HG02763 (cell line): ENCODE results near the gene DPYD.

Source experiments
- ATAC-seq: cut with Tn5 transposase; IDR thresholded peaks from one replicate; pipeline ENCODE4 v1.9.1; 2021; ENCODE audit warnings: mild to moderate bottlenecking, moderate library complexity; ENCODE audit not compliant: unreplicated experiment

Gene DPYD

DNA sequence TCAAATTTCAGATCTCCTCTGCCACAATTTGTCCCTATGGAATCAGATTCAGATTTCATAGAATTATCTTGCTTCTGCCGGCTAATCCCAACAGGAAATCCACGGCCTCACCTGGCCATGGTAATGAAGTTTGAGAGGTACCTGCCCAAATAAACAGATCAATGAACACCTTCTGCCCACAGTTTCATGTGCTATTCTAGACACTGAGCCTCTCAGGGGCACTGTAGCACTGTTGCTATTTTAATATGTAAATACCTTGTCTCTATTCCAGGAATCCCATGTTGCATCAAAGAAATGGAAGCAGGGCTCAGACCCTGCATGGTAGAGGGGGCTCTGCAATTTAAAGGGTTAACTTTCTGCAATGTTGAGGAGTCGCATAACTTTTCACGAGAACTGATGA is 606.1 kb downstream of the DPYD start:
- no peak for ATAC-seq

DNA sequence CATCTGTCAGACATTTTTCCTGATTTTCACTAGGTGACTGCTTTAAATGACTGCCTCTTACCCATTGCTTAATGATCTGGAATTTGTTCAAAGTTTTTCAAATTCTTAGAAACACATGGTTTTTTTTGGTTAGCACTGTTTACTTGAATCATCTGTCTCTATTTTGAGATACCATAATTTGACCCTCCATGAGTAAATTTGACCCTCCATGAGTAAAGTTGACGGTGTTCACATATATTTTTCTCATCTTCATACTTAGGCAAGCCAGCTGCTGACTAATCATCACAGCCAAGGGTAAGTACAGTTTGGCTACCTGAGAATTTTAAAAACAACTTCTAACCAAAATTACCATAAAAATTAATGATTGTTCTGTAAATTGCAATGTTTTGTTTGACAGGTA is 612.7 kb downstream of the DPYD start:
- ATAC-seq: no peak

DNA sequence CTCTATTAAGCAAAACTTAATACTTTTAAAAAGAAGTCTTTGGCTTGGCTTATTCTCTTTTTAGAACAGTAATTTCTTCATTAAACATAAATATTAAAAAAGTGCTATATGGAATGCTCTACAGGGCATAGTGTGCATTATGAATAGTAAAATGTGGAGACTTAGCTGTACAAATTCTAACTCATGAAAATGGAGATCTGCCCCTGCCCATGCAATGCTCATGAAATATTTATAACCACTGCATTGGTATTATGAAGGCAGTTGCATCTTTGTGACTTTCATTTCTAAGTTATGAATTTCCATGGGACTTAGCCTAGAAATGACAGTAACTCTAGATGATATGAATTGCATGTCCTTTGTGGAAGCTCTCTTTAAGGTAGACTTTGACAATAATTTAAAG is 613.3 kb downstream of the DPYD start:
- no peak for ATAC-seq

DNA sequence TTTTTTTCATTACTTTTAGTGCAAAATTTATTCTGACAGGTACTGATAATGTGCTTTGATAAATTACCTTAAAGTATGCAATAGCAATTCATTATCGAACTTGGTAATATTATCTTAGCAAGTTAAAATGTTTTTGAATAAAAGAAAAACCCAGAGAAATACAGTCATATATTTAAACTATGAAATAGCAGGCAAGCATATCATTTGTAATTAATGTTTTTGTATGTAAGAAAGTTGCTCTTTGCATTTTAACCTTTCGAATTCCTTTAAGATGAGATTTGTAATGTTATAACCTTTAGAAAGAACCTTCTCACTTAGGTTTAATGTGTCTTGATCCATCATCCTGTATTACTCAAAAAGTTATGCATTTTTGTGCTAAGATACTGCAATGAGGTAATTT is 613.7 kb downstream of the DPYD start:
- no peak for ATAC-seq

DNA sequence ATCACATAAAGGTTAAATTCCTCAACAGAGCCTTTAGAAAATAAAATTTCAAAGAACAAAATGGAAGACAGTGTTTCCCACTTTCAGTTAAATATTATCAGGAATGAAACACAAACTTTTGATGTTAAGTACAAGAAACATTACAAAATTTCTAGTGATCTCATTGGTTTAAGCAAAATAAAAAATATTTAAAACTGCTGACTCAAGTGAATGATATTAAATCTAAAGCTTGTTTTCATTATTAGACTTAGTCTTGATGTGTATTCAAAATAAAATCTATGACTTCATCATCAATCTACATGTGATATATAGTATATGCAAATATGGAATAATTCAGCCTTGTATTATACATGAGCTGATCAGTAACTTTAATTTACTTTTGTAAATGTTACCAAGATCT is 614.3 kb downstream of the DPYD start:
- no peak for ATAC-seq

DNA sequence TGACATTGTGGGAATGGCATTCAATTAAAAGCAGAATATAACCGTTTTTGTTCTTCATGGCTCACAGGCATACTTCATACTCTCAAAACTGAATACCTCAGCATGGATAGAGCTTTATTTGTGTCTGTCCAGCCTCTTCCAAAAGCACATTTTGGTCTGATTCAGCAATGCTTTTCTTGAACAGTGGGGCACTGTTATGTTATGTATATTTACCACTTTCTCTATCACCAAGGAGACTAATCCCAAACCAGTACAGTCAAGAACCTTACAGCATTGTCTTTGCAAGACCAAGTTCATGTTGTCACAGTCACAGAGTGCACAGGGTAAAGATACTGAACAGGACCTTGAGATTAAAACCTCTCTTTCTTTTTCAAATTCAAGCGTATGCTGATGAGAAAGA is 616.5 kb downstream of the DPYD start:
- no peak for ATAC-seq

DNA sequence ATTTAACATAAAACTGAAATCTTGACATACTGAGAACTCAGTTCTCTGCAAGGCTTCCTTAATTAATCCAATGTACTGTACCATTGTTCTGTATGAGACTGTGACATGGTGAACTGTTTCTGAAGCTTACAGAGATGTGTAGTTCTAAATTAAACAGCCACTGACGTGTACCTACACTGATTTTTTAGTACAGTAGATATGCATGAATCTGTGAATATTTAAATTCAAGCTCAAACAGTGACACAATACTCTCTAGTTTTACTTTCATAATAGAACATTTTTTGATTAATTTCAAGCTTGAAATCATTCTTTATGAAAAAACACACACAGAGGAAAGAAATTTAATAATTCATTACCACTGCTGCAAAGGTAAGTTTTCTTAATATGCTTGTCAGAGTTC is 621.9 kb downstream of the DPYD start:
- no peak for ATAC-seq

DNA sequence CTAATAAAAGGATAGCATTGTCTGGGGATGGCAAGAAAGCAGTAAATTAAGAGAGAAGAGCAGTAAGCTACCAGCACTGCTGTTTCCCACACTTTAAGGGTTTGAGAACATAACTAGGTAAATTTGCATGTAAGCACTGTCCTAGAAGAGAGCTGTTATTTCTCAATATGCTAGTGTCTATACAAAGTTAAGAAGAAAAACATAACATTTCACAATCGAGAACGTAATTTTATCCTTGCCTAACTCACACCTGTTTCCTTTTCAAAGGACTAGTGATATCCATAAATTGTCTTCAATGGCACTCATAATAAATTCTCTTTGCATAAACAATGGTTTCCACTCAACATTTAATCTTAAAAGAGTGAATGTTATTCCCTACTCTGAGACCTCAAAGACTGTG is 623.2 kb downstream of the DPYD start:
- ATAC-seq: no peak

DNA sequence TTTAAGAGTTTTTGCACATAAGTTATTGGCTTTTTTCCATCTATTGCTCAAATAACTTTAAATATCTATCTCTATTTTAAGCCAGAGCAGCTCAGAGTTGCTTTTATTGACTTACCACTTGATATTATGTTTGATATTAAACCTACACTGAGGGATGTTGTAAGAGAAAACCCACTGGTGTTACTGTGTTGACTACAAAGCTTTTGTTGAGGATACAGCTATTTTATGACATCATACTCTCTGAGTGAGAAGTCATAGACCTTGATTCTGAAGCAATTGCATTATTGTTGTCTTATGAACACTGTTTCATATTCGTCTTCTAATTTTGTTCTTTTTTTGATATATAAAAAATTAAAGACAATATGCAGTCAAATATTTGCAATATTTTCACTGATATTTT is 638.9 kb downstream of the DPYD start:
- ATAC-seq: no peak

DNA sequence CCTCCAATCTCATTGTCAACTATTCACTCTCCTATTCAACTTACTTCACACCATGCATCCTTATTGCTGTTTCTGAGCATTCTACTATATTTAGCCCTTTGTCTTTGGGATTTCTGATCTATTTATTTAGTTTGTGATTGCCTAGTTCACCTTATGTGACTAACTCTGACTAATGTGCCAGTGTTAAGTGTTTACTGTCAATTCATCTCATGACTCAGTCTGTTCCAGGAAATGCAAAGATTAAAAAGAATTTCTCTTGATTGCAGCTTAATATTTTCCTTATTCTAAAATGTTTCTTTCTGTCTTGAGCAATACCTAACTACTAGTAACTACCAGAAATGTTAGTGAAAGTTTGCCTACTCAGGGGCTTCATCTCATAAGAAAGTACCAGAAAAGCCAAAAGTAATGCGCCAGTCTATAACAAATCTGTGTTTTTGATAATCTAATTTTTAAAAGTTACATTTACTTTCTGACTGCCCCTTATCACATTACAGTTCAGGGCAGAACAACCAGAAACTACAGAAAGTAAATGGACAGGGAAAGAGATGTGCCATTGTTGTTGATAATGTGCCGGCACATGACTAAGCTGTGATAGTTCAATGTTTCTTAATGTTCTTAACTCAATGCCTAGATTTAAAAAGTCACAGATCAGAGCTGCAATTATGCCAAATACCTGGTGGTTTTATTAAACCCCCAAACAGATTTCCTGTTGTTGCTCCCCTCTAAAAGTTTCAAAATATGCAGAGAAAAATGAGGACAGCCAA is 642.8 kb downstream of the DPYD start:
- ATAC-seq: no peak

DNA sequence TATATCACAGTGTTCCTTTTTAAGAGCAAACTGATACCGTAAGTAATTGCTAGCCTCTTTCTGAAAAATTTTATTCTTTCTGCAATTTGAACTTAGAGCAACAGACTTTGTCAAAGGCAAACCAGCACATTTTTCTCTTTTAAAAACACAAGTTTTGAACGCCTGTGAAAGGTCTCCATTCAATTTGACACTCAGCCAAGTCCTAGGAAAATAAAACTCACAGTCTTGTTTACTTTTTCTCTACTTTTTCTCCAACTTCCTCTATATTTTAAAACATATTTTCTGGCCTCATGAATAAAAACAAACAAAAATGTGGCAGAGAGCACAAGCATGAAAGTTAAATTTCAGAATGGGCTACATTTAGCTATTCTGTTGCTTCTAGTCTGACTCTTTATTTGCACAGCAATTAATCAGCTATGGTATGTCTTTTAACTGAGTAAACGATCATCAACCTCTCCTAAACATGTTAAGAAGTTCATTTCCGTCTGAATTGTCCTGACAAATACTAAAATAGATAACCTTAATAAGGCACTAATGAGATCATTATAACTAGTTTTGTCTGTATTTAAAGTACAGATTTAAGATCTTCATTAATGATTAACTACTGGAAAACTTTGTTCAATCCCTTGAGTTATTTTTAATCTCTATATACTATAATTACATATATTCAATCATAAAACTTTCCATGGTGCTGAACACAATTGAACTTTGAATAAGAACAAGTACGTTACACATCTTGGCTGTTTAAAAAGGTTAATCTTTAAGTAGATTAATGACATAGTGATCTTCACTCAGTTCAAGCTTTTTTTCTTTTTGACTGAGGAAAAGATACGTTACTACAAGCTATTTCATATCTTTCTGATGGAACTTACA is 648.7 kb downstream of the DPYD start:
- no peak for ATAC-seq

DNA sequence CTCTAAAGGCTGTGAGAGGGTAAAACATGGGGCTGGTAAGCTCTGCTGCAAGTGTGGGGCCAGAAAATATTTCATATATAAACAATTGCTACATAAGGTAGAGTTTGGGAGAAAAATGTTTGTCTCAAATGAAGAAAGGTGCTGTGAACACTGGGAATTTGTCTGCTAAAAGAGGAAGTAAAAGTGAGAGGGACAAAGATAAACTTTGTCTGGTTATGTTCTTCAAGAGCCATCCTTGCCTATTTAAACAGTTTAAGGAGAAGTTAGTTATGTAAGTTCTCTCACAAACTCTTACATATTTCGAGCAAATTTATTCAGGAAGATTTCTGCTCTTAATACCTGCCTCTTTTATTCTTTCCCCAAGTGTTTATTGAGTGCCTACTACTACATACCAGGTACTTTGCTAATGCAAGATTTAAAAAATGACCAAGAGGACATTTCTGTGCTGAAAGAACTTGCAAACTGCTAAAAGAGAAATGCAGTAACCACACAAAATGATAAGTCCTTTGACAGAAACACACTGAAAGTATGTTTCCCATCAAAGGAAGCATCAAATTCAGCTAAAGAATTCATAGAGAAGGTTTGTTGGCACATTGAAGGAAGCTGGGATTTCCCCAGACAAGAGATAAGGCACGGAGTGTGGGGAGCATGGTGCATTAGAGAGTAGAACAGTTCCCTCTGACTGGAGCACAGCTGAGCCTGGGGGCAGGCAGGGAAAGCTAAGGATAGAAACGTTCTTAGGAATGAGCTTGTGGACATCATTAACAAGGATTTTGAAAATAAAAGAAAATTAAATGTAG is 650.1 kb downstream of the DPYD start:
- ATAC-seq: no peak

DNA sequence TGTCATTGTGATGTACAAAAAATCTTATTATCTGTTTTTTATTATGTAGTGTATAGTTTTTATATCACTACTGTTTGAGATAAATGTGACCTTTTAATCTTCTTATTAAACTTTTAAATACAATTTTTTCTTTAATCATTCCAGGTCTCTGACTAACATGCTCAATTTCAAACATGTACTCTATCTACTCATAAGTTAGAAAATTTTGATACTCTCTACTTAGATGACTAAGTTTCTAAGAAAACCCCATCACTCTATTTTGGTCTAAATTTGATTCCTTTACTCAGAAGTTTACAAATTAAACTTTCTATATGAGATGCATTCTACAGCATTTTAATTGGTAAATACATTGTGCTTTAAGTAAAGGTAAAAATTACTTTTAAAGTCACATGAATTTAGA is 655.2 kb downstream of the DPYD start:
- no peak for ATAC-seq

DNA sequence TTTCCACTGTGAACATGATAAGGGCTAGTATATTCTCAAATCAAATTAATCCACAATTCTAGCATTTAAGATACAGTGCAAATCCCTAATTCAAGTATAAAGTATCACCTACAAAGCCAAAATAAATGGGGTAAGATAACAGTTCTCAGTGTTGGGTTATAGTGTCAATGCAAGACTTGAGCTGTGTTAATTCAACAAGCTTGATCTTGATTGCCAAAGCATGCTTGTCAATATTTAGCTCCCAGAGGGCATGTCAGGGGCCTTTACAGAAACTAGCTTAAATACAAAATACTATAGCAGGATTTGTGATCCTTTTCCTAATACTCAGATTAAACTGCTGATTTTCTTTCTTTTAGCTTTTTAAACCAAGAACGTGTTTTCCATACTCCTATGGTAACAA is 658.0 kb downstream of the DPYD start:
- no peak for ATAC-seq

DNA sequence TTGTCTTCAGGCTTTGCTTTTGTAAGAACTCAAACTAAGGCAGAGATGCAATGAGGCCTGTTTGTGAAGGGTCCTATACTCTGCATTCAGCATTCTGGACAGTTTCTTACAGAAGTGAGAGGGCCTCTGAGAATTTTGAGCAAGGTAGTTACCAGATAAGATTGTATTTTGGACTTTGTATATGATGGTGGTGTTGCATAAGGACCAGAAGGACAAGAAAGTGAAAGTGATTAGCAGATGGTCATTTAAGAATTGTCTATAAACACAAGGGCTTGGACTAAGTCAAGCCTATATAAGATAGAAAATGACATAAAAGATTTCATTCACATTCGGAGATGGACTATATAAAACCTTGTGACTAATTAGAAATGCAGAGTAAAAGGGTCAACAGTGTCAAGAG is 662.2 kb downstream of the DPYD start:
- no peak for ATAC-seq

DNA sequence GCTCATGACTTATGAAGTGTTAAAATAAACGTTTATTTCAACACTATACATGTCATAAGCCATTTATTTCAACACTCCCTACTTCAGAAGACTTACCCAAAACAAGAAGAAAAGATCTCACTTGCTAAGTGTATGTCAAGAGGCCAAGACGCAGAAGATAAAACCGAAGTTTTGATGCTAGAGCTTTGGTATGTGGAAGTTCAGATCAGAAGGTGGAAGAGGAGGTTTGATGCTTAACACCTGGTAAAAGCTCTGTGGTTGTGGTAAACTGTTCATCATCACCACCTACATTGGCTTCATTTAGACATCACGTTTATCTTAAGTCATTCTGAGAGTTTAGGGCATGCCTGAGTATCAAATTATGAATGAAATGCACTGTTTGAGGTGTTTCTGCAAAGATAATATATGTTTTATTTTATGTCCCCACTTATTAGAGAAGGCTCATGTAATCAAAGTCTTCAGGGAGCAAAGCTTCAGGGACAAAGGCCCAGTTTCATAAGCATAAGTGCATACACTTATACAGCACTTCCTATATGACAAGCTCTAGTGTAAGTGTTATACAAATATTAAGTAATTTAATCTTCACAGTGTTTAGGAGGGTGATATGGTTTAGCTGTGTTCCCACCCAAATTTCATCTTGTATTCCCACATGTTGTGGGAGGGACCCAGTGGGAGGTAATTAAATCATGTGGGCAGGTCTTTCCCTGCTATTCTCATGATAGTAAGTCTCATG is 665.9 kb downstream of the DPYD start:
- ATAC-seq: no peak

DNA sequence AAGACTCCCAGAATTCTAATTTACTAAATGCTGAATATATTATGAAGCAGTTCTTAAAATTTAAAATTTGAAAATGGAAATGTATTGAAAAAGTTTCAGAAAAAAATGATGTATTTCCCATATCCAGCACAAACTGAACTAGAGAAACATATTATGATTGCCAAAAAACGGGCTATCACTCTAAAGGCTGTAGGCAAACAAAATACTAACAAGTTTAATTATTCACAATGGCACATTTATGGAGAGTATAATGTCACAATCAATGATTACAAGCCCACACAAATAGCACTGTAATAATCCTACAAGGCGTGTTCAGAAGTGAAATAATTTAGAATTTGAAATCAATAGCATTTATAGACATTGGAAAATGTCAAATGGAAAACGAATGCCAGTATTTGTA is 667.9 kb downstream of the DPYD start:
- ATAC-seq: no peak

DNA sequence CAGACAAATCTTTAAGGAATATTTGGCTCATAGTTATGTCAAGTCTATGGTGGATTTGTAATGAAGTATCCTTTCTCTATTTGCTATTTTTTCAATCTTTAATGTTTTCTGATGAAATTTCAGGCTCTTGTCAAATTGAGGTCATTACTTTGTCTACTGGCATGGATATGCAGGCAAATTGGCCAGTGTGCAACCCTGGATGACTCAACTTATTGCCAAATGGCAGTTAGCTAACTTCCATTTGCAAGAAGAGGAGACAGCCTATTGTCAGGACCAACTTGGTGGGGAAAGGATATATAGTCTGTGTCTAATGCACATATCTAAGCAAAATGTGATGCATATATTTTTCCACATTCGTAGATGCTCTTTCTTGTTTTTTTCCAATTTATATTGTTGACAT is 668.8 kb downstream of the DPYD start:
- ATAC-seq: no peak

DNA sequence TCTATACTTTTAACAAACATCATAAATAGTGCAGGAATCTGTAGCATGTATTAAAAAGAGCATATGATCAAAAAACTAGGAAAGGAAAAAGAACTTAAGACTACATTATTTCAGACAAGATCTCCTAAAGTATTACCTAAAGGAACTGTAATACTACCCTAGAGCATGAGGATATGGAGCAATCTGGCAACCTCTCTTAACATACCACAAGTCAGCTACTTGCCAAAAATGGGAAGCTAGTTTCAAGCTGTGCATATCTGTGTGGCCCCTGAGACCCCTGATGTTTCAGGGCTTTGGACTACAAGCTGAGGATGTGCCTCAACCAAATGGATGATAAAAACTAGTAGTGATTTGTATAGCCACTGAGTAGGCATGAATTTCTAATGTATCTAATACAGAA is 673.6 kb downstream of the DPYD start:
- ATAC-seq: no peak

DNA sequence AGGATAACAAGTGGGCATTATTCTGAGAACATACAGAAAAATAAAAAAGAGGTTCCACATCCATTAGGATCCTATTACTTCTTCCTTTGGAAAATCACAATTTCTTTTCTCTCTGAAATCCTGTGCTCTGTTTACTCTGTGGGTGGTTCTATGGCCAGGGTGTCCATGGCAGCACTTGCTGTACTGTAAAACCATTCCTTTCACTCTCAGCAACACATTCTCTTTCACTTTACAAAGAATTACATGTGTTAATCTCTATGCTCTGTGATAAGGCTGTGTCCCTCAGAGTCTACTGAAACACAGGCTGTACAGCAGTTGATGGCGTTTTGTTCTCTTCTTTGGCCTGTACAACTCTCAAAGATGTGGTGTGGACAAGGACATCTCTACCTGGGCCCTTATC is 675.2 kb downstream of the DPYD start:
- no peak for ATAC-seq

DNA sequence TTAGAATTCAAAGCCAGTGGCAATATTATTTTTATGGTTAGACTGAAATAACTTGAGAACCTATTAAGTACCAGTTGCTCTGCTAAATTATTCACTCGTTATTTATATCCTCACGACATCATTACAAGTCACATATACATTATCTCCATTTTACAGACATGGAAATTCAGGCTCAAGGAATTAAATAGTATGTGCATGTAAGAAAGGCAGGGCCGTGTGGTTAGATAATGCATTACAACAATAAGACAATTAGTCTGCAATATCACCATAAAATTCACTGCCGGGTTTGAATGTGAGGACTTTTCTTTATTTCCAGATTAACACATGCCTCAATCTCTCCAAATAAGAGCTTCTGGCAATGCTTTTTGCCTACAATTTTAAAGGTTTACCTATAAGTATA is 675.8 kb downstream of the DPYD start:
- no peak for ATAC-seq
